H9 (cell line): ENCODE results near the gene FGF11. TPM values are rescaled to one million over a fixed set of nuclear protein-coding genes. Genes with fewer than 3 reads are reported as not detected.

Experiments used
- DNase-seq: peaks from one replicate; pipeline ENCODE4 v3.0.0-alpha.2; 2017
- H2AFZ ChIP-seq: one replicate; pipeline ENCODE4 v1.6.1; 2013; ENCODE audit warnings: mild to moderate bottlenecking, low read length, control low read depth, moderate library complexity
- H2AK5ac ChIP-seq: 2 replicates; pipeline ENCODE4 v1.6.1; 2013; ENCODE audit warnings: low read length, control low read depth, mixed read lengths; ENCODE audit not compliant: insufficient read length
- H2BK120ac ChIP-seq: one replicate; pipeline ENCODE4 v1.6.1; 2013; ENCODE audit warnings: low read depth, mild to moderate bottlenecking, low read length, control low read depth, inconsistent platforms; ENCODE audit not compliant: poor library complexity, severe bottlenecking
- H2BK12ac ChIP-seq: 2 replicates; pipeline ENCODE4 v1.6.1; 2013; ENCODE audit warnings: low read length, control low read depth, mixed read lengths, low read depth; ENCODE audit not compliant: insufficient read length
- H2BK15ac ChIP-seq: 2 replicates; pipeline ENCODE4 v1.6.1; 2013; ENCODE audit warnings: low read depth, low read length, control low read depth
- H2BK20ac ChIP-seq: one replicate; pipeline ENCODE4 v1.6.1; 2013; ENCODE audit warnings: low read depth, mild to moderate bottlenecking, low read length, control low read depth, inconsistent platforms; ENCODE audit not compliant: poor library complexity, severe bottlenecking
- H2BK5ac ChIP-seq: 2 replicates; pipeline ENCODE4 v1.6.1; 2013; ENCODE audit warnings: low read length, control low read depth, mixed read lengths; ENCODE audit not compliant: insufficient read length
- H3K14ac ChIP-seq: 2 replicates; pipeline ENCODE4 v1.6.1; 2013; ENCODE audit warnings: low read length, control low read depth; ENCODE audit not compliant: insufficient read depth
- H3K18ac ChIP-seq: 2 replicates; pipeline ENCODE4 v1.6.1; 2013; ENCODE audit warnings: low read depth, mild to moderate bottlenecking, mixed read lengths, low read length, control low read depth; ENCODE audit not compliant: insufficient read length
- H3K23ac ChIP-seq: 2 replicates; pipeline ENCODE4 v1.6.1; 2013; ENCODE audit warnings: low read length, control low read depth, mixed read lengths, low read depth; ENCODE audit not compliant: insufficient read length
- H3K23me2 ChIP-seq: 2 replicates; pipeline ENCODE4 v1.6.1; 2013; ENCODE audit warnings: low read depth, mild to moderate bottlenecking, mixed read lengths, low read length, control low read depth; ENCODE audit not compliant: insufficient read length, poor library complexity, severe bottlenecking
- H3K27ac ChIP-seq: 2 replicates; pipeline ENCODE4 v1.5.1; 2013; ENCODE audit warnings: low read length, control low read depth, mixed read lengths, low read depth; ENCODE audit not compliant: insufficient read length
- H3K27me3 ChIP-seq: 2 replicates; pipeline ENCODE4 v1.6.1; 2013; ENCODE audit warnings: low read length, control low read depth, inconsistent platforms; ENCODE audit not compliant: insufficient read depth
- H3K4ac ChIP-seq: 2 replicates; pipeline ENCODE4 v1.6.1; 2013; ENCODE audit warnings: low read depth, mild to moderate bottlenecking, control low read depth, inconsistent platforms, low read length, moderate library complexity
- H3K4me1 ChIP-seq: 2 replicates; pipeline ENCODE4 v1.6.1; 2013; ENCODE audit warnings: low read length, control low read depth, inconsistent platforms; ENCODE audit not compliant: insufficient read depth
- H3K4me2 ChIP-seq: 2 replicates; pipeline ENCODE4 v1.6.1; 2013; ENCODE audit warnings: low read length, control low read depth, mixed read lengths; ENCODE audit not compliant: insufficient read length, insufficient read depth
- H3K56ac ChIP-seq: 2 replicates; pipeline ENCODE4 v1.6.1; 2013; ENCODE audit warnings: low read depth, mild to moderate bottlenecking, mixed read lengths, low read length, control low read depth; ENCODE audit not compliant: insufficient read length
- H3K79me1 ChIP-seq: 2 replicates; pipeline ENCODE4 v1.6.1; 2013; ENCODE audit warnings: low read depth, mild to moderate bottlenecking, moderate library complexity, low read length, control low read depth, inconsistent platforms; ENCODE audit not compliant: insufficient read depth, poor library complexity, severe bottlenecking
- H3K79me2 ChIP-seq: 2 replicates; pipeline ENCODE4 v1.6.1; 2013; ENCODE audit warnings: low read length, control low read depth, inconsistent platforms; ENCODE audit not compliant: insufficient read depth
- H3K9ac ChIP-seq: 2 replicates; pipeline ENCODE4 v1.6.1; 2013; ENCODE audit warnings: low read length, control low read depth, mixed read lengths; ENCODE audit not compliant: insufficient read length; ENCODE audit errors: extremely low read depth
- H3K9me3 ChIP-seq: one replicate; pipeline ENCODE4 v1.6.1; 2013; ENCODE audit warnings: low read depth, low read length, inconsistent platforms; ENCODE audit not compliant: control insufficient read depth
- H3T11ph ChIP-seq: one replicate; pipeline ENCODE4 v1.6.1; 2013; ENCODE audit warnings: mild to moderate bottlenecking, low read length, control low read depth, inconsistent platforms
- H4K20me1 ChIP-seq: one replicate; pipeline ENCODE4 v1.6.1; 2013; ENCODE audit not compliant: control insufficient read depth, insufficient read length, insufficient read depth
- H4K5ac ChIP-seq: 2 replicates; pipeline ENCODE4 v1.6.1; 2013; ENCODE audit warnings: low read depth, mild to moderate bottlenecking, mixed read lengths, low read length, control low read depth; ENCODE audit not compliant: insufficient read length
- H4K8ac ChIP-seq: replicated peaks from 2 replicates; pipeline ENCODE4 v1.6.1; 2013; ENCODE audit warnings: low read length, control low read depth, mixed read lengths, low read depth; ENCODE audit not compliant: insufficient read length
- H4K91ac ChIP-seq: 2 replicates; pipeline ENCODE4 v1.6.1; 2013; ENCODE audit warnings: low read depth, mild to moderate bottlenecking, moderate library complexity, mixed read lengths, low read length, control low read depth; ENCODE audit not compliant: insufficient read length
- H3K27ac Mint-ChIP-seq, 3 experiments: 2 replicates in 2 of 3; 3 replicates in 1 of 3; pipeline ENCODE4 v1.8.0; 2020 to 2021; ENCODE audit warnings: mixed read lengths in 3 of 3, mild to moderate bottlenecking in 1 of 3, moderate library complexity in 1 of 3
- H3K27me3 Mint-ChIP-seq: 2 replicates; pipeline ENCODE4 v1.8.0; 2021; ENCODE audit warnings: low read depth, mild to moderate bottlenecking, moderate library complexity, mixed read lengths
- H3K36me3 Mint-ChIP-seq, 3 experiments: 2 replicates in 2 of 3; 3 replicates in 1 of 3; pipeline ENCODE4 v1.8.0; 2020 to 2021; ENCODE audit warnings: low read depth in 3 of 3, mixed read lengths in 3 of 3; ENCODE audit not compliant: insufficient read depth in 1 of 3
- H3K4me1 Mint-ChIP-seq, 2 experiments: 2 replicates each; pipeline ENCODE4 v1.8.0; 2020; ENCODE audit warnings: mixed read lengths in 2 of 2
- H3K4me3 Mint-ChIP-seq, 2 experiments: 2 replicates in 1 of 2; 3 replicates in 1 of 2; pipeline ENCODE4 v1.8.0; 2020 to 2021; ENCODE audit warnings: mild to moderate bottlenecking in 2 of 2, mixed read lengths in 2 of 2, moderate library complexity in 1 of 2
- H3K9me3 Mint-ChIP-seq, 2 experiments: 2 replicates in 1 of 2; 3 replicates in 1 of 2; pipeline ENCODE4 v1.8.0; 2020; ENCODE audit warnings: mild to moderate bottlenecking in 2 of 2, mixed read lengths in 2 of 2, moderate library complexity in 1 of 2
- WGBS: extraction: QIAGEN DNeasy Blood & Tissue Kit; methylation state at CpG from one replicate; pipeline ENCODE4 v1.1.7; 2013; ENCODE audit warnings: missing lambda C conversion rate, low lambda C conversion rate, mixed read lengths; ENCODE audit not compliant: insufficient read length; ENCODE audit errors: extremely low coverage; 5-methylcytosine and 5-hydroxymethylcytosine counted together
- total RNA-seq: library from RNA; stranded (reverse); gene quantifications from 2 replicates; pipeline ENCODE4 v1.2.1, GENCODE V29; 2021
- TF ChIP-seq, protein P1 (sequence below): fragments of 200-600 bp; sonication (generic); conservative IDR thresholded peaks from 3 replicates; pipeline ENCODE4 v1.8.0; 2021; ENCODE audit warnings: antibody characterized with exemption, mild to moderate bottlenecking

FGF11 gene
- total RNA-seq, 1 experiment from 2014 or later = 15.2 TPM

- Histone ChIP-seq H3K27me3 (no peaks in the 10 kb centered on the region), H2BK20ac (no peak within 1 kb of the TSS), H2BK15ac (no peak within 1 kb of the TSS; the same call in 1 of the 2 replicates), H4K91ac (no peak within 1 kb of the TSS), H2BK5ac (no peak within 1 kb of the TSS), H3K79me2 (no peaks in the 10 kb centered on the region), H3K27ac (no peak within 1 kb of the TSS), H3K4ac (no peak within 1 kb of the TSS), H3K23me2 (peaks cover 5% of the 10 kb centered on the region), H3K4me2 (peak within 1 kb of the TSS; percentile 78), H4K8ac (no peak within 1 kb of the TSS), H3T11ph (no peak within 1 kb of the TSS), H3K4me1 (no peaks in the 10 kb centered on the region; the same call in 1 of the 2 replicates), H3K14ac (no peak within 1 kb of the TSS), H3K9me3 (no peaks in the 10 kb centered on the region), H3K18ac (no peak within 1 kb of the TSS), H2AFZ (no peak within 1 kb of the TSS), H2BK12ac (no peak within 1 kb of the TSS), H3K56ac (no peak within 1 kb of the TSS), H4K20me1 (no peaks in the 10 kb centered on the region), H3K9ac (no peak within 1 kb of the TSS), H3K79me1 (no peaks in the 10 kb centered on the region), H2BK120ac (no peak within 1 kb of the TSS), H3K23ac (no peak within 1 kb of the TSS), H4K5ac (no peak within 1 kb of the TSS), H2AK5ac (no peak within 1 kb of the TSS)
- no peak for DNase-seq
- TF ChIP-seq, protein P1, sequence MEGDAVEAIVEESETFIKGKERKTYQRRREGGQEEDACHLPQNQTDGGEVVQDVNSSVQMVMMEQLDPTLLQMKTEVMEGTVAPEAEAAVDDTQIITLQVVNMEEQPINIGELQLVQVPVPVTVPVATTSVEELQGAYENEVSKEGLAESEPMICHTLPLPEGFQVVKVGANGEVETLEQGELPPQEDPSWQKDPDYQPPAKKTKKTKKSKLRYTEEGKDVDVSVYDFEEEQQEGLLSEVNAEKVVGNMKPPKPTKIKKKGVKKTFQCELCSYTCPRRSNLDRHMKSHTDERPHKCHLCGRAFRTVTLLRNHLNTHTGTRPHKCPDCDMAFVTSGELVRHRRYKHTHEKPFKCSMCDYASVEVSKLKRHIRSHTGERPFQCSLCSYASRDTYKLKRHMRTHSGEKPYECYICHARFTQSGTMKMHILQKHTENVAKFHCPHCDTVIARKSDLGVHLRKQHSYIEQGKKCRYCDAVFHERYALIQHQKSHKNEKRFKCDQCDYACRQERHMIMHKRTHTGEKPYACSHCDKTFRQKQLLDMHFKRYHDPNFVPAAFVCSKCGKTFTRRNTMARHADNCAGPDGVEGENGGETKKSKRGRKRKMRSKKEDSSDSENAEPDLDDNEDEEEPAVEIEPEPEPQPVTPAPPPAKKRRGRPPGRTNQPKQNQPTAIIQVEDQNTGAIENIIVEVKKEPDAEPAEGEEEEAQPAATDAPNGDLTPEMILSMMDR = no peak
- Mint-ChIP-seq H3K4me3 (peak within 1 kb of the TSS in 1 of 2 experiments; percentile 96; a peak in 3 of 5 replicates), H3K4me1 (peaks cover 24 to 38% of the 10 kb centered on the region in 2 experiments), H3K27me3 (no peaks in the 10 kb centered on the region), H3K9me3 (peaks cover 0 to 2% of the 10 kb centered on the region in 2 experiments; a peak in 1 of 5 replicates), H3K27ac (peak within 1 kb of the TSS in 1 of 3 experiments; percentile 24; a peak in 2 of 7 replicates), H3K36me3 (peaks cover 16 to 30% (median 27%) of the 10 kb centered on the region in 3 experiments)
- no CpG with 5 or more reads among the region's 12 CpGs for WGBS
Measured at GRCh38 chr17:7407485-7408251, 31.6 kb upstream of the FGF11 start, which contains the start of gene NLGN2. NLGN2 (plus strand) TSS chr17:7407845; CDS start chr17:7408256, 411 bp downstream.
